T-helper 1 cell (primary cell): ENCODE data around the gene AKAP10.
"Not testable (repeated sequence)": the region's sequence is repeated elsewhere in the genome, so short reads cannot be mapped to it uniquely, and the experiment has no call there.

Source experiments
- DNase-seq, 5 donors: peaks; one replicate each; pipeline ENCODE4 v3.0.0-alpha.2; 2012 to 2020
- total RNA-seq, 4 donors: gene quantifications; one replicate each; lab custom pipeline; 2026; lab: John Stamatoyannopoulos, UW

AKAP10 gene
- 53.2 to 69.4 (median 68.1) reads per million in 4 donors for total RNA-seq

GRCh38 chr17:19977293-19978208, at the start of gene AKAP10:
Gene AKAP10, minus strand, starts transcription at chr17:19977828. Its CDS starts 149 bp downstream, at chr17:19977679.
- DNase-seq: peak; percentile 82 to 91 (median 87)

GRCh38 chr17:20026960-20027359, 49.3 kb upstream of the AKAP10 start:
- no peak for DNase-seq

- no peak for DNase-seq
Measured at GRCh38 chr17:20022701-20023100, 45.1 kb upstream of the AKAP10 start.

GRCh38 chr17:20016475-20016992, 38.9 kb upstream of the AKAP10 start:
- not testable (repeated sequence) for DNase-seq

GRCh38 chr17:20012017-20012536, 34.4 kb upstream of the AKAP10 start:
- no peak for DNase-seq

GRCh38 chr17:20010936-20011335, 33.3 kb upstream of the AKAP10 start:
- no peak for DNase-seq

- no peak for DNase-seq
Measured at GRCh38 chr17:20010099-20010863, 32.7 kb upstream of the AKAP10 start.

- DNase-seq: peak; percentile 69 to 80 (median 75)
Measured at GRCh38 chr17:20009302-20010098, 31.9 kb upstream of the AKAP10 start, which contains the start of gene SPECC1. Gene SPECC1, plus strand, starts transcription at chr17:20009359. Its CDS starts 87,293 bp downstream, at chr17:20096652.

- DNase-seq: no peak
Measured at GRCh38 chr17:20009052-20009301, 31.3 kb upstream of the AKAP10 start.

- peak in 1 of 5 donors; percentile 6 for DNase-seq
Measured at GRCh38 chr17:20008242-20009051, 30.8 kb upstream of the AKAP10 start.

- DNase-seq: no peak
Measured at GRCh38 chr17:19996502-19996901, 18.9 kb upstream of the AKAP10 start.

- DNase-seq: no peak
Measured at GRCh38 chr17:19996086-19996485, 18.5 kb upstream of the AKAP10 start.

GRCh38 chr17:19992803-19993713, 15.4 kb upstream of the AKAP10 start:
- DNase-seq: peak; percentile 44 to 77 (median 66)

- no peak for DNase-seq
Measured at GRCh38 chr17:19991252-19991885, 13.7 kb upstream of the AKAP10 start.

GRCh38 chr17:19987897-19988296, 10.3 kb upstream of the AKAP10 start:
- no peak for DNase-seq

- DNase-seq: no peak
Measured at GRCh38 chr17:19986941-19987861, 9.6 kb upstream of the AKAP10 start.

- DNase-seq: no peak
Measured at GRCh38 chr17:19979917-19980770, 2.5 kb upstream of the AKAP10 start.

GRCh38 chr17:19978805-19979211, 1.2 kb upstream of the AKAP10 start:
- DNase-seq: no peak
